DND-41 (cell line): ENCODE data around the gene SVIL.

Source experiments
- CTCF ChIP-seq: IDR thresholded peaks from 2 replicates; pipeline ENCODE4 v1.5.1; 2012; ENCODE audit warnings: borderline replicate concordance, low read length, moderate library complexity, mild to moderate bottlenecking; ENCODE audit not compliant: poor library complexity, severe bottlenecking; ENCODE audit errors: extremely low read depth
- EZH2 ChIP-seq: IDR thresholded peaks from 3 replicates; pipeline ENCODE4 v1.6.1; 2012; ENCODE audit warnings: borderline replicate concordance, low read depth, mild to moderate bottlenecking, moderate library complexity, low read length, inconsistent platforms; ENCODE audit not compliant: severe bottlenecking

GRCh38 chr10:29454250-29454649 is 180.5 kb downstream of the SVIL start:
- TF ChIP-seq CTCF, result no peak
- TF ChIP-seq EZH2, result no peak
